SK-N-MC (cell line): ENCODE data around the gene UBR2.

Experiments
- EZH2 ChIP-seq: fragments of 200-600 bp; sonication (generic); IDR thresholded peaks from one replicate; pipeline ENCODE4 v1.6.1; 2017; ENCODE audit warnings: antibody characterized with exemption
- FOXP2 ChIP-seq: optimal IDR thresholded peaks from 2 replicates; pipeline ENCODE3; 2011; ENCODE audit warnings: mild to moderate bottlenecking, moderate library complexity; ENCODE audit not compliant: insufficient read depth; ENCODE audit errors: extremely low read length, control extremely low read depth
- POLR2AphosphoS5 ChIP-seq: IDR thresholded peaks from 2 replicates; pipeline ENCODE4 v1.6.1; 2012; ENCODE audit warnings: mild to moderate bottlenecking, low read depth, low read length, borderline replicate concordance

GRCh38 chr6:42690872-42691271, 127.0 kb downstream of the UBR2 start:
- TF ChIP-seq EZH2 (no peak), POLR2AphosphoS5 (no peak), FOXP2 (no peak)
